NCI-H460 (cell line): Measurements from ENCODE around the gene NMBR. TPM values are rescaled to one million over a fixed set of nuclear protein-coding genes. Genes with fewer than 3 reads are reported as not detected.
"Not testable (repeated sequence)": the region's sequence is repeated elsewhere in the genome, so short reads cannot be mapped to it uniquely, and the experiment has no call there.

Experiments used
- DNase-seq: peaks from one replicate; pipeline ENCODE4 v3.0.0-alpha.2; 2016; ENCODE audit warnings: low read depth; ENCODE audit errors: extremely low read depth
- total RNA-seq: library from RNA; depleted of rRNA; stranded (reverse); fragments of >200 nt; shearing (Covaris generic); gene quantifications from 2 replicates; pipeline ENCODE4 v1.2.3, GENCODE V29; 2014; rRNA removed

The NMBR gene
- total RNA-seq, 1 experiment from 2014 or later, result not detected

GRCh38 chr6:142071981-142072380 is 74.9 kb downstream of the NMBR start:
- DNase-seq, result no peak

GRCh38 chr6:142068416-142068815 is 78.5 kb downstream of the NMBR start:
- DNase-seq, result no peak

- DNase-seq, result not testable (repeated sequence)
Observed at GRCh38 chr6:142062861-142063260, 84.1 kb downstream of the NMBR start.

- DNase-seq, result no peak
Observed at GRCh38 chr6:142058551-142059290, 88.2 kb downstream of the NMBR start.

GRCh38 chr6:142055219-142055618 is 91.7 kb downstream of the NMBR start:
- DNase-seq, result no peak

- no peak for DNase-seq
Observed at GRCh38 chr6:142051404-142051803, 95.5 kb downstream of the NMBR start.

GRCh38 chr6:142048593-142048980 is 98.3 kb downstream of the NMBR start:
- no peak for DNase-seq

- DNase-seq, result no peak
Observed at GRCh38 chr6:142047934-142048592, 98.9 kb downstream of the NMBR start.

GRCh38 chr6:142045380-142046278 is 101.3 kb downstream of the NMBR start:
- no peak for DNase-seq

GRCh38 chr6:142035890-142036289 is 111.0 kb downstream of the NMBR start:
- DNase-seq, result no peak

- DNase-seq, result no peak
Observed at GRCh38 chr6:142031035-142031434, 115.9 kb downstream of the NMBR start.

- no peak for DNase-seq
Observed at GRCh38 chr6:142030115-142030619, 116.8 kb downstream of the NMBR start.

- no peak for DNase-seq
Observed at GRCh38 chr6:142028527-142028926, 118.4 kb downstream of the NMBR start.

GRCh38 chr6:142027804-142028203 is 119.1 kb downstream of the NMBR start:
- not testable (repeated sequence) for DNase-seq

- DNase-seq, result no peak
Observed at GRCh38 chr6:142027074-142027473, 119.8 kb downstream of the NMBR start.

GRCh38 chr6:142026471-142026870 is 120.5 kb downstream of the NMBR start:
- no peak for DNase-seq

Other genes starting within 250 kb of the NMBR start
- not detected in 2 replicates for gene GJE1, start 14.2 kb downstream of the NMBR start, total RNA-seq
- gene VTA1, start 141 bp upstream of the NMBR start, total RNA-seq, result 43.9 and 46.0 TPM in 2 replicates
- gene ADGRG6, start 154.9 kb upstream of the NMBR start, total RNA-seq, result 73.8 and 78.7 TPM in 2 replicates